Measurements from ENCODE around the gene LRIG3. TPM values are rescaled to one million over a fixed set of nuclear protein-coding genes. Genes with fewer than 3 reads are reported as not detected.

LRIG3 gene
- total RNA-seq, 1 donor from 2014 or later, result 6.9 TPM

GRCh38 chr12:58888131-58888783 is 32.0 kb downstream of the LRIG3 start:
- Mint-ChIP-seq H3K4me3 (ENCODE audit: unreplicated experiment) (no peak overlapping the region), H3K27ac (ENCODE audit: unreplicated experiment) (no peak overlapping the region), H3K36me3 (ENCODE audit: unreplicated experiment) (no peaks in the 10 kb centered on the region), H3K4me1 (ENCODE audit: low read depth, unreplicated experiment) (no peaks in the 10 kb centered on the region), H3K9me3 (ENCODE audit: unreplicated experiment) (no peaks in the 10 kb centered on the region), H3K27me3 (ENCODE audit: unreplicated experiment) (no peaks in the 10 kb centered on the region)
- TF ChIP-seq, protein P1, sequence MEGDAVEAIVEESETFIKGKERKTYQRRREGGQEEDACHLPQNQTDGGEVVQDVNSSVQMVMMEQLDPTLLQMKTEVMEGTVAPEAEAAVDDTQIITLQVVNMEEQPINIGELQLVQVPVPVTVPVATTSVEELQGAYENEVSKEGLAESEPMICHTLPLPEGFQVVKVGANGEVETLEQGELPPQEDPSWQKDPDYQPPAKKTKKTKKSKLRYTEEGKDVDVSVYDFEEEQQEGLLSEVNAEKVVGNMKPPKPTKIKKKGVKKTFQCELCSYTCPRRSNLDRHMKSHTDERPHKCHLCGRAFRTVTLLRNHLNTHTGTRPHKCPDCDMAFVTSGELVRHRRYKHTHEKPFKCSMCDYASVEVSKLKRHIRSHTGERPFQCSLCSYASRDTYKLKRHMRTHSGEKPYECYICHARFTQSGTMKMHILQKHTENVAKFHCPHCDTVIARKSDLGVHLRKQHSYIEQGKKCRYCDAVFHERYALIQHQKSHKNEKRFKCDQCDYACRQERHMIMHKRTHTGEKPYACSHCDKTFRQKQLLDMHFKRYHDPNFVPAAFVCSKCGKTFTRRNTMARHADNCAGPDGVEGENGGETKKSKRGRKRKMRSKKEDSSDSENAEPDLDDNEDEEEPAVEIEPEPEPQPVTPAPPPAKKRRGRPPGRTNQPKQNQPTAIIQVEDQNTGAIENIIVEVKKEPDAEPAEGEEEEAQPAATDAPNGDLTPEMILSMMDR (IDR thresholded peaks at IDR 0.05; ENCODE audit: partially characterized antibody, unreplicated experiment), result no peak
- DNase-seq, result no peak

DNA sequence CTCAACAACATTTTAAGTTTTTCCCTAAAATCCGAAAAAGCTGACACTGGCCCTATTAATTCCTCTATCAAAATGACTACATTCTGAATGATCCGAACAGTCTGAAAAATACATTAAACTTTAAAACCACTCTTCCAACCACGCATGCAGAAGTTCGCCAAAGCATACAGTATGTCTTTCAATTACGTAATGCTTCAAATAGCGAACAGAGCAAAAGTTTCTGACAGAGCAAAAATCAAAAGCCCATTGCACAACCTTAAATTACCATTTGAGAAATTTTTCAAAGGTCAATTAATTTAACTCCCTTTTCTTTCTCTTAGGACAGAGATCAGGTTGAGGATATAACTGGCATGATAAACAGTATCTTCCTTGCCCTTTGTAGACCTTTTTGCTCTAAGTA is 33.2 kb downstream of the LRIG3 start:
- H3K27ac Mint-ChIP-seq (ENCODE audit: unreplicated experiment), result no peak overlapping the region
- H3K36me3 Mint-ChIP-seq (ENCODE audit: unreplicated experiment), result no peaks in the 10 kb centered on the region
- H3K4me1 Mint-ChIP-seq (ENCODE audit: low read depth, unreplicated experiment), result no peaks in the 10 kb centered on the region
- no peak overlapping the region for H3K4me3 Mint-ChIP-seq (ENCODE audit: unreplicated experiment)
- no peaks in the 10 kb centered on the region for H3K9me3 Mint-ChIP-seq (ENCODE audit: unreplicated experiment)
- DNase-seq, result no peak
- no peaks in the 10 kb centered on the region for H3K27me3 Mint-ChIP-seq (ENCODE audit: unreplicated experiment)
- TF ChIP-seq, protein P1 (IDR thresholded peaks at IDR 0.05; ENCODE audit: partially characterized antibody, unreplicated experiment), result no peak

GRCh38 chr12:58886474-58886873 is 33.8 kb downstream of the LRIG3 start:
- no peaks in the 10 kb centered on the region for H3K36me3 Mint-ChIP-seq (ENCODE audit: unreplicated experiment)
- no peaks in the 10 kb centered on the region for H3K4me1 Mint-ChIP-seq (ENCODE audit: low read depth, unreplicated experiment)
- H3K27me3 Mint-ChIP-seq (ENCODE audit: unreplicated experiment), result no peaks in the 10 kb centered on the region
- TF ChIP-seq, protein P1 (IDR thresholded peaks at IDR 0.05; ENCODE audit: partially characterized antibody, unreplicated experiment), result no peak
- H3K27ac Mint-ChIP-seq (ENCODE audit: unreplicated experiment), result no peak overlapping the region
- no peak overlapping the region for H3K4me3 Mint-ChIP-seq (ENCODE audit: unreplicated experiment)
- H3K9me3 Mint-ChIP-seq (ENCODE audit: unreplicated experiment), result no peaks in the 10 kb centered on the region
- no peak for DNase-seq

GRCh38 chr12:58884916-58885315 is 35.4 kb downstream of the LRIG3 start:
- no peaks in the 10 kb centered on the region for H3K4me1 Mint-ChIP-seq (ENCODE audit: low read depth, unreplicated experiment)
- DNase-seq, result no peak
- H3K27ac Mint-ChIP-seq (ENCODE audit: unreplicated experiment), result no peak overlapping the region
- no peaks in the 10 kb centered on the region for H3K36me3 Mint-ChIP-seq (ENCODE audit: unreplicated experiment)
- H3K27me3 Mint-ChIP-seq (ENCODE audit: unreplicated experiment), result no peaks in the 10 kb centered on the region
- H3K4me3 Mint-ChIP-seq (ENCODE audit: unreplicated experiment), result no peak overlapping the region
- H3K9me3 Mint-ChIP-seq (ENCODE audit: unreplicated experiment), result no peaks in the 10 kb centered on the region
- TF ChIP-seq, protein P1 (IDR thresholded peaks at IDR 0.05; ENCODE audit: partially characterized antibody, unreplicated experiment), result no peak

DNA sequence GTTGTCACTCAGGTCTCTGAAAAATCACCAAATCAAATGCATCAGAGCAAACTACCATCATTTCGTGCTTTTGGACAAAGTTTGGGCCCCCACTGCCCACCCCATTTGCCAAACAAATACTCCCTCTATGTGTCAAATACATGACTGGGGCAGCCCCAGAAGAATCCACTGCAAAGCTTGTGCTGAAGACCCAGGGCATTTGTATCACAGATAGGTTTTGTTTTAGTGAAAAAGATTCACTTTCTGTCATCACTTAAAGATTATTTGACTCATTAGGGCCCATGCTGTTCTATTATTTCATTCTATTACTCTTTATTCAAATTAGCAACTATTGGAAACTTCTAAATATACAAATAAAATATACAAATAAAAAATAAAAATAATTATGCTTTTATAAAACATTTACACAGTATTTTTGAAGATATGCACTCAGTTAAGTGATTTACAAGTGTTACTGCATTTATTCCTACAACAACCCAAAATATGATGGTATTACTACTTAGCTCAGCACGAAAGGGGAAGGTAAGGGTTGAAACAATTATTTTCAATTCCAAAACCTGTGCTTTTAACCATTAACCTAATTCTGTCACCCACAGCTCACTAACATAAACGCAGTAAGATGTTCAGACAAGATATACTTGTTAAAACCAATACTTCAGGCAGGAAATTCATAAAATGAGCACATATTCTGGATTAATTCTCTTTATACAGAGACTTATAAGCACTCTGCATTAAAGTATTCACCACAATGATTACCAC is 36.5 kb downstream of the LRIG3 start:
- TF ChIP-seq, protein P1 (IDR thresholded peaks at IDR 0.05; ENCODE audit: partially characterized antibody, unreplicated experiment), result no peak
- Mint-ChIP-seq H3K4me1 (ENCODE audit: low read depth, unreplicated experiment) (no peaks in the 10 kb centered on the region), H3K4me3 (ENCODE audit: unreplicated experiment) (no peak overlapping the region), H3K27me3 (ENCODE audit: unreplicated experiment) (no peaks in the 10 kb centered on the region), H3K9me3 (ENCODE audit: unreplicated experiment) (no peaks in the 10 kb centered on the region), H3K27ac (ENCODE audit: unreplicated experiment) (no peak overlapping the region), H3K36me3 (ENCODE audit: unreplicated experiment) (no peaks in the 10 kb centered on the region)
- DNase-seq, result no peak
